ENCODE measurements around the gene BNC2.

The BNC2 gene

GRCh38 chr9:16421532-16421931 is 448.9 kb downstream of the BNC2 start:
- no peak for DNase-seq (ENCODE audit: low read depth in 2 of 2)

- DNase-seq (ENCODE audit: low read depth in 2 of 2): no peak
Observed at GRCh38 chr9:16419124-16419523, 451.3 kb downstream of the BNC2 start.

GRCh38 chr9:16418721-16419120 is 451.7 kb downstream of the BNC2 start:
- DNase-seq (ENCODE audit: low read depth in 2 of 2): no peak

- no peak for DNase-seq (ENCODE audit: low read depth in 2 of 2)
Observed at GRCh38 chr9:16417749-16418148, 452.7 kb downstream of the BNC2 start.

GRCh38 chr9:16417161-16417560 is 453.3 kb downstream of the BNC2 start:
- no peak for DNase-seq (ENCODE audit: low read depth in 2 of 2)

GRCh38 chr9:16414451-16414850 is 456.0 kb downstream of the BNC2 start:
- no peak for DNase-seq (ENCODE audit: low read depth in 2 of 2)

- DNase-seq (ENCODE audit: low read depth in 2 of 2): no peak
Observed at GRCh38 chr9:16413509-16414016, 456.9 kb downstream of the BNC2 start.

- DNase-seq (ENCODE audit: low read depth in 2 of 2): no peak
Observed at GRCh38 chr9:16412740-16413139, 457.7 kb downstream of the BNC2 start.

- no peak for DNase-seq (ENCODE audit: low read depth in 2 of 2)
Observed at GRCh38 chr9:16411311-16411710, 459.2 kb downstream of the BNC2 start.

GRCh38 chr9:16410601-16411280 is 459.7 kb downstream of the BNC2 start:
- DNase-seq (ENCODE audit: low read depth in 2 of 2): no peak

- no peak for DNase-seq (ENCODE audit: low read depth in 2 of 2)
Observed at GRCh38 chr9:16407617-16408016, 462.9 kb downstream of the BNC2 start.

GRCh38 chr9:16406526-16407225 is 463.8 kb downstream of the BNC2 start:
- no peak for DNase-seq (ENCODE audit: low read depth in 2 of 2)

- no peak for DNase-seq (ENCODE audit: low read depth in 2 of 2)
Observed at GRCh38 chr9:16405421-16405820, 465.0 kb downstream of the BNC2 start.

GRCh38 chr9:16401701-16402100 is 468.8 kb downstream of the BNC2 start:
- no peak for DNase-seq (ENCODE audit: low read depth in 2 of 2)

GRCh38 chr9:16398691-16399090 is 471.8 kb downstream of the BNC2 start:
- no peak for DNase-seq (ENCODE audit: low read depth in 2 of 2)

- DNase-seq (ENCODE audit: low read depth in 2 of 2): no peak
Observed at GRCh38 chr9:16396389-16396788, 474.1 kb downstream of the BNC2 start.

- DNase-seq (ENCODE audit: low read depth in 2 of 2): no peak
Observed at GRCh38 chr9:16391369-16391768, 479.1 kb downstream of the BNC2 start.

GRCh38 chr9:16387382-16387781 is 483.1 kb downstream of the BNC2 start:
- no peak for DNase-seq (ENCODE audit: low read depth in 2 of 2)

- no peak for DNase-seq (ENCODE audit: low read depth in 2 of 2)
Observed at GRCh38 chr9:16386827-16387077, 483.7 kb downstream of the BNC2 start.

- DNase-seq (ENCODE audit: low read depth in 2 of 2): no peak
Observed at GRCh38 chr9:16386007-16386826, 484.3 kb downstream of the BNC2 start.

GRCh38 chr9:16385590-16385989 is 484.9 kb downstream of the BNC2 start:
- DNase-seq (ENCODE audit: low read depth in 2 of 2): no peak

GRCh38 chr9:16384993-16385392 is 485.5 kb downstream of the BNC2 start:
- no peak for DNase-seq (ENCODE audit: low read depth in 2 of 2)

- no peak for DNase-seq (ENCODE audit: low read depth in 2 of 2)
Observed at GRCh38 chr9:16377311-16377710, 493.2 kb downstream of the BNC2 start.

Measured in stimulated activated CD8-positive, alpha-beta memory T cell treated with anti-CD3 and anti-CD28 coated beads, Interleukin-15, amount 100 ng/mL, for 48 hours (primary cell).